Endothelial cell of umbilical vein (primary cell): ENCODE measurements around the gene ZDHHC6. TPM values are rescaled to one million over a fixed set of nuclear protein-coding genes. Genes with fewer than 3 reads are reported as not detected.

Experiments used
- BruUV-seq: library from RNA; stranded (reverse); fragments of 400-500 nt; replicated peaks from 2 replicates; lab custom pipeline; 2021; lab: Mats Ljungman, UMichigan
- CTCF ChIA-PET: fragments of 300-600, 350-600 bp; sonication (Branson Sonifier 250); formaldehyde crosslinking; loops from one replicate; lab custom pipeline; 2021; ENCODE audit warnings: antibody characterized with exemption, inconsistent platforms; lab: Charles Lee
- POLR2A ChIA-PET: fragments of 300-600, 350-600 bp; sonication (Branson Sonifier 250); formaldehyde crosslinking; loops from one replicate; lab custom pipeline; 2021; ENCODE audit warnings: antibody characterized with exemption, inconsistent platforms; lab: Charles Lee
- DNase-seq: peaks from one replicate; pipeline ENCODE4 v3.0.0-alpha.2; 2011; ENCODE audit warnings: low read depth, low spot score
- FAIRE-seq: peaks from 2 replicates; lab custom pipeline; 2011; peaks lifted over from hg19 to GRCh38; lab: Jason Lieb, UNC
- H2AFZ ChIP-seq: 2 replicates; pipeline ENCODE4 v1.6.0; 2012; ENCODE audit warnings: low read depth, low read length, control low read depth, inconsistent platforms
- H3K27ac ChIP-seq: 2 replicates; pipeline ENCODE4 v1.5.1; 2011; ENCODE audit warnings: low read depth, mild to moderate bottlenecking, control low read depth, low read length, moderate library complexity; ENCODE audit not compliant: insufficient read depth
- H3K27me3 ChIP-seq, 2 experiments: 2 replicates each; pipeline versions ENCODE4 v1.6.0 to v1.6.1; 2011; ENCODE audit warnings: low read length in 2 of 2, mixed read lengths in 1 of 2; ENCODE audit not compliant: control insufficient read depth in 2 of 2, insufficient read depth in 2 of 2
- H3K36me3 ChIP-seq, 2 experiments: 2 replicates in 1 of 2; 3 replicates in 1 of 2; pipeline ENCODE4 v1.5.1; 2011; ENCODE audit warnings: low read length in 2 of 2, mild to moderate bottlenecking in 1 of 2, moderate library complexity in 1 of 2; ENCODE audit not compliant: control insufficient read depth in 2 of 2, insufficient read depth in 2 of 2; ENCODE audit errors: extremely low read depth in 1 of 2
- H3K4me1 ChIP-seq: 3 replicates; pipeline ENCODE4 v1.5.1; 2011; ENCODE audit warnings: mild to moderate bottlenecking, low read length; ENCODE audit not compliant: control insufficient read depth, insufficient read depth; ENCODE audit errors: extremely low read depth
- H3K4me2 ChIP-seq: 2 replicates; pipeline ENCODE4 v1.6.1; 2011; ENCODE audit warnings: low read length, control low read depth, mixed read lengths; ENCODE audit not compliant: insufficient read depth
- H3K4me3 ChIP-seq, 3 experiments: fragments of 200-600 bp in 1 of 3; sonication (generic), shearing (Covaris generic) in 1 of 3; replicated peaks in 1 of 3; 2 replicates each; pipeline ENCODE4 v1.5.1; 2011 to 2016; ENCODE audit warnings: control low read depth in 3 of 3, low read length in 3 of 3, mild to moderate bottlenecking in 2 of 3, inconsistent platforms in 1 of 3, low read depth in 1 of 3, moderate library complexity in 1 of 3; ENCODE audit not compliant: insufficient read depth in 1 of 3
- H3K79me2 ChIP-seq: 2 replicates; pipeline ENCODE4 v1.6.0; 2012; ENCODE audit warnings: low read length, inconsistent platforms; ENCODE audit not compliant: control insufficient read depth, insufficient read depth
- H3K9ac ChIP-seq: replicated peaks from 2 replicates; pipeline ENCODE3; 2011; ENCODE audit warnings: low read length, control low read depth; ENCODE audit not compliant: insufficient read depth; ENCODE audit errors: extremely low read depth
- H3K9me1 ChIP-seq: replicated peaks from 3 replicates; pipeline ENCODE4 v1.6.0; 2011; ENCODE audit warnings: mild to moderate bottlenecking, low read length; ENCODE audit not compliant: control insufficient read depth, insufficient read depth; ENCODE audit errors: extremely low read depth
- H3K9me3 ChIP-seq: replicated peaks from 2 replicates; pipeline ENCODE4 v1.5.1; 2012; ENCODE audit warnings: low read length, inconsistent platforms; ENCODE audit not compliant: control insufficient read depth, insufficient read depth
- H4K20me1 ChIP-seq: replicated peaks from 2 replicates; pipeline ENCODE3; 2011; ENCODE audit warnings: mild to moderate bottlenecking, low read length; ENCODE audit not compliant: control insufficient read depth, insufficient read depth; ENCODE audit errors: extremely low read depth
- EZH2 ChIP-seq: IDR thresholded peaks from 2 replicates; pipeline ENCODE4 v1.6.1; 2012; ENCODE audit warnings: borderline replicate concordance, low read depth, mild to moderate bottlenecking, moderate library complexity, low read length, inconsistent platforms; ENCODE audit not compliant: severe bottlenecking
- FOS ChIP-seq: IDR thresholded peaks from 2 replicates; pipeline ENCODE4 v1.6.1; 2011; ENCODE audit warnings: mild to moderate bottlenecking, low read length, moderate library complexity, borderline replicate concordance; ENCODE audit not compliant: insufficient read depth
- JUN ChIP-seq: IDR thresholded peaks from 2 replicates; pipeline ENCODE4 v1.6.1; 2011; ENCODE audit warnings: borderline replicate concordance, low read depth; ENCODE audit not compliant: insufficient read length, insufficient read depth
- MYC ChIP-seq: IDR thresholded peaks from one replicate; pipeline ENCODE4 v1.6.1; 2011; ENCODE audit warnings: mild to moderate bottlenecking, low read depth, low read length
- POLR2A ChIP-seq: IDR thresholded peaks from 2 replicates; pipeline ENCODE4 v1.6.1; 2012; ENCODE audit warnings: low read depth, mild to moderate bottlenecking, control low read depth, low read length
- POLR2AphosphoS5 ChIP-seq: IDR thresholded peaks from 2 replicates; pipeline ENCODE4 v1.6.1; 2012; ENCODE audit warnings: low read depth, mild to moderate bottlenecking, control low read depth, low read length, moderate library complexity; ENCODE audit not compliant: insufficient read depth
- dilution Hi-C: fragments of 300-500 bp; cut with MboI; formaldehyde crosslinking; loops from one replicate; pipeline ENCODE4 v1.15.0; 2019; ENCODE audit warnings: low sequenced_read_pairs; ENCODE audit not compliant: extremely low pct_ligation_motif_present
- intact Hi-C: fragments of 100-400 bp; cut with micrococcal nuclease; formaldehyde crosslinking; loops from one replicate; pipeline ENCODE4 v1.10.0; 2022
- polyA plus RNA-seq, 4 experiments: library from polyadenylated mRNA; depleted of rRNA in 3 of 4; stranded (reverse) in 3 of 4; unstranded in 1 of 4; fragments of >200 nt; gene quantifications; 2 replicates each; pipeline versions ENCODE4 v1.2.1 to v1.2.3, GENCODE V29; 2011 to 2012; ENCODE audit warnings: missing spikeins in 1 of 4
- total RNA-seq: library from RNA; stranded (reverse); gene quantifications from 2 replicates; pipeline ENCODE4 v1.2.3, GENCODE V29; 2021
- TF ChIP-seq, protein P1 (sequence below): IDR thresholded peaks from 2 replicates; pipeline ENCODE4 v1.6.1; 2011; ENCODE audit not compliant: insufficient read depth, insufficient read length
- TF ChIP-seq, protein P2 (sequence below), 2 donors: IDR thresholded peaks; 1 replicate in 1 of 2; 2 replicates in 1 of 2; pipeline ENCODE4 v1.5.1; 2011; ENCODE audit warnings: low read length in 2 of 2, mild to moderate bottlenecking in 2 of 2, moderate library complexity in 2 of 2, control low read depth in 1 of 2, inconsistent platforms in 1 of 2, low read depth in 1 of 2; ENCODE audit not compliant: insufficient read depth in 1 of 2; ENCODE audit errors: extremely low read depth in 1 of 2

Gene ZDHHC6
- total and polyA plus RNA-seq, 2 donors (not counting 3 experiments of a cell fraction or from before 2014, with no cell fraction given): 21.6 to 41.9 TPM

DNA sequence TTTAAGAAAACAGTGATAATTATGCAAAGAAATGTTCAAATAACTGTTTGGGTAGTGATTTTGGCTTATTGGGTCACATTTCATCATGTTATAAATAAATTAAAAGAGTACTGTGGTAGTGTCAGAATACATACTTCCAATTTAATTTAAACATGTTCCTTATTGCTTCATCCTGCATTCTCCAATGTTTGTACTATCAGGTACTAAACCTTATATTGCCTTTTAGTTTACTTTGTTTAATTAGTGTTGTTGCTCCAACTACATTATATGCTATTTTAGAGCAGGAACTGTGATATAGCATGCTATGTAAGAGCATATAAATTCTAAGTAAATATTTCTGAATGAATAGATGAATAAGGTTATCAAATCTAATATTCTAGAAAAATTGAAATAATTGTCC, 41.2 kb upstream of the ZDHHC6 start:
- dilution Hi-C loops (no loop called here), intact Hi-C loops (no loop called here)
- no peak overlapping the region for H3K4me2 ChIP-seq
- no peaks in the 10 kb centered on the region for H3K27me3 ChIP-seq
- H3K79me2 ChIP-seq: no peaks in the 10 kb centered on the region
- H3K4me3 ChIP-seq: no peak overlapping the region
- H3K36me3 ChIP-seq: no peaks in the 10 kb centered on the region
- H3K9me1 ChIP-seq: no peaks in the 10 kb centered on the region
- FAIRE-seq: no peak
- POLR2A ChIA-PET: no interaction called here
- CTCF ChIA-PET: no interaction called here
- DNase-seq: no peak
- TF ChIP-seq MYC (no peak), POLR2AphosphoS5 (no peak), POLR2A (no peak), JUN (no peak), EZH2 (no peak), FOS (no peak)
- TF ChIP-seq, protein P1, sequence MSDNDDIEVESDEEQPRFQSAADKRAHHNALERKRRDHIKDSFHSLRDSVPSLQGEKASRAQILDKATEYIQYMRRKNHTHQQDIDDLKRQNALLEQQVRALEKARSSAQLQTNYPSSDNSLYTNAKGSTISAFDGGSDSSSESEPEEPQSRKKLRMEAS: no peak
- TF ChIP-seq, protein P2, sequence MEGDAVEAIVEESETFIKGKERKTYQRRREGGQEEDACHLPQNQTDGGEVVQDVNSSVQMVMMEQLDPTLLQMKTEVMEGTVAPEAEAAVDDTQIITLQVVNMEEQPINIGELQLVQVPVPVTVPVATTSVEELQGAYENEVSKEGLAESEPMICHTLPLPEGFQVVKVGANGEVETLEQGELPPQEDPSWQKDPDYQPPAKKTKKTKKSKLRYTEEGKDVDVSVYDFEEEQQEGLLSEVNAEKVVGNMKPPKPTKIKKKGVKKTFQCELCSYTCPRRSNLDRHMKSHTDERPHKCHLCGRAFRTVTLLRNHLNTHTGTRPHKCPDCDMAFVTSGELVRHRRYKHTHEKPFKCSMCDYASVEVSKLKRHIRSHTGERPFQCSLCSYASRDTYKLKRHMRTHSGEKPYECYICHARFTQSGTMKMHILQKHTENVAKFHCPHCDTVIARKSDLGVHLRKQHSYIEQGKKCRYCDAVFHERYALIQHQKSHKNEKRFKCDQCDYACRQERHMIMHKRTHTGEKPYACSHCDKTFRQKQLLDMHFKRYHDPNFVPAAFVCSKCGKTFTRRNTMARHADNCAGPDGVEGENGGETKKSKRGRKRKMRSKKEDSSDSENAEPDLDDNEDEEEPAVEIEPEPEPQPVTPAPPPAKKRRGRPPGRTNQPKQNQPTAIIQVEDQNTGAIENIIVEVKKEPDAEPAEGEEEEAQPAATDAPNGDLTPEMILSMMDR (IDR thresholded peaks at IDR 0.05; ENCODE audit: extremely low read depth in 1 of 2, insufficient read depth in 1 of 2, low read depth in 1 of 2, low read length in 2 of 2): no peak
- H3K4me1 ChIP-seq: peaks cover 2% of the 10 kb centered on the region
- no peak overlapping the region for H3K9ac ChIP-seq
- no peaks in the 10 kb centered on the region for H3K9me3 ChIP-seq
- no peak overlapping the region for H2AFZ ChIP-seq
- no peak overlapping the region for H3K27ac ChIP-seq
- no peaks in the 10 kb centered on the region for H4K20me1 ChIP-seq
- BruUV-seq: no TSS peak
